Caco-2 (cell line): Measurements from ENCODE around the gene DPF3. TPM values are rescaled to one million over a fixed set of nuclear protein-coding genes. Genes with fewer than 3 reads are reported as not detected.

Source experiments
- BruUV-seq: library from RNA; stranded (reverse); fragments of 400-500 nt; replicated peaks from 2 replicates; lab custom pipeline; 2021; lab: Mats Ljungman, UMichigan
- CTCF ChIA-PET: fragments of 300-600 bp; sonication (Branson Sonifier 250); formaldehyde crosslinking; loops from one replicate; lab custom pipeline; 2022; ENCODE audit warnings: antibody characterized with exemption; lab: Charles Lee
- POLR2A ChIA-PET: fragments of 300-600 bp; sonication (Branson Sonifier 250); formaldehyde crosslinking; loops from one replicate; lab custom pipeline; 2022; ENCODE audit warnings: antibody characterized with exemption; lab: Charles Lee
- DNase-seq, 2 experiments: peaks; one replicate each; pipeline versions ENCODE4 v3.0.0 to v3.0.0-alpha.2; 2020 to 2022
- H3K27me3 ChIP-seq: replicated peaks from 2 replicates; pipeline ENCODE4 v1.6.0; 2011; ENCODE audit warnings: low read length; ENCODE audit not compliant: control insufficient read depth, insufficient read depth
- H3K36me3 ChIP-seq: 2 replicates; pipeline ENCODE4 v1.5.1; 2011; ENCODE audit warnings: low read length; ENCODE audit not compliant: control insufficient read depth, insufficient read depth
- H3K4me1 ChIP-seq: fragments of 250-450 bp; sonication (Bioruptor Pico); 2 replicates; pipeline ENCODE4 v1.5.1; 2020; ENCODE audit warnings: mild to moderate bottlenecking
- H3K4me3 ChIP-seq: 2 replicates; pipeline ENCODE4 v1.5.1; 2011; ENCODE audit warnings: low read depth, mild to moderate bottlenecking, control low read depth, low read length
- H3K9me3 ChIP-seq: fragments of 250-450 bp; sonication (Bioruptor Pico); 2 replicates; pipeline ENCODE4 v1.5.1; 2020; ENCODE audit warnings: mild to moderate bottlenecking, moderate library complexity
- H3K27ac Mint-ChIP-seq: one replicate; pipeline ENCODE4 v1.8.0; 2022; ENCODE audit warnings: mixed read lengths; ENCODE audit not compliant: unreplicated experiment
- H3K27me3 Mint-ChIP-seq: one replicate; pipeline ENCODE4 v1.8.0; 2022; ENCODE audit warnings: mixed read lengths; ENCODE audit not compliant: insufficient read depth, unreplicated experiment
- H3K36me3 Mint-ChIP-seq: one replicate; pipeline ENCODE4 v1.8.0; 2022; ENCODE audit warnings: mild to moderate bottlenecking, mixed read lengths; ENCODE audit not compliant: insufficient read depth, unreplicated experiment
- H3K4me1 Mint-ChIP-seq: one replicate; pipeline ENCODE4 v1.8.0; 2022; ENCODE audit warnings: low read depth, mixed read lengths; ENCODE audit not compliant: unreplicated experiment
- H3K4me3 Mint-ChIP-seq: one replicate; pipeline ENCODE4 v1.8.0; 2022; ENCODE audit warnings: mild to moderate bottlenecking, moderate library complexity, mixed read lengths; ENCODE audit not compliant: unreplicated experiment
- H3K9me3 Mint-ChIP-seq: one replicate; pipeline ENCODE4 v1.8.0; 2022; ENCODE audit warnings: mixed read lengths; ENCODE audit not compliant: unreplicated experiment
- intact Hi-C: fragments of 100-400 bp; cut with micrococcal nuclease; formaldehyde crosslinking; loops from one replicate; pipeline ENCODE4 v1.10.0; 2022; ENCODE audit not compliant: unreplicated experiment
- total RNA-seq: library from RNA; stranded (reverse); gene quantifications from 2 replicates; pipeline ENCODE4 v1.2.3, GENCODE V29; 2022
- TF ChIP-seq, protein P1 (sequence below), 2 experiments: fragments of 200-600 bp in 1 of 2; IDR thresholded peaks; 1 replicate in 1 of 2; 2 replicates in 1 of 2; pipeline versions ENCODE4 v1.5.1 to v1.8.0; 2011 to 2022; ENCODE audit warnings: antibody characterized with exemption in 1 of 2, control low read depth in 1 of 2, inconsistent platforms in 1 of 2, low read depth in 1 of 2, low read length in 1 of 2, mild to moderate bottlenecking in 1 of 2, moderate library complexity in 1 of 2; ENCODE audit not compliant: insufficient read depth in 1 of 2, severe bottlenecking in 1 of 2, unreplicated experiment in 1 of 2

The DPF3 gene
- total RNA-seq, 1 experiment from 2014 or later, result not detected

DNA sequence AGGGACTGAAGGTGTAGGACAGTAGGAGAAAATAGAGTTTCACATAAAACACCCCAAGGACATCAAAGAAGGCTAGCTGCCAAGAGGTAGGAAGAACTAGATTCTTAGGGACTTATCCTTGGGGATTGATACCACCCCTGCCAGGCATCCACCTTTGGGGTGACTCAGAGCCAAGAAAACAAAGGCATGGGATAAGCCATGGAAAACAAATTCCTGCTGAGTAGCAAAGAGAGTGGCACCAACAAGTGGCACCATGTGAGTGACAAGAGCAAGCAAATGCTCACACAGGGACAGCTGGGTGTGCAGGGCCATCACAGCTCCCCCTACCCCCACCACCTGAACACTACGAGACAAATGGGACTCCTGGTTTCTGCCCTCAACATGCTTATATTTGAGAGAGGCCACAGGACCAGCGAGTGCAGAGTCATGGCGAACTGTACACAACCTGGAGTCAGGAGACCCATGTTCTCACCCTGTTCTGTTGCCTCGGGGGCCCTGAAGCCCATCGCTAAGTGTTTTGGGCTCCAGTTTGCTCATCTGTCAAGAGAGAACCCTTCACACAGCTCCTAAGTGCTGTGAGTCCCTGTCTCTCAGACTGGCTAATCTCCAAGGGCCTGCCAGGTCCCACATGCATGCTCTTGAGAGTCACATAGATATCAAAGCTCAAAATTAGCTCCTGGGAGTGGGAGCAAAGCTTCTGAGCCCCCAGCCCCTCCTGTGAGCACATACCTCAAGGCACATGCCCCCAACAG, 91.9 kb downstream of the DPF3 start:
- Histone ChIP-seq H3K4me3 (no peak overlapping the region), H3K36me3 (no peaks in the 10 kb centered on the region), H3K27me3 (no peaks in the 10 kb centered on the region), H3K4me1 (no peaks in the 10 kb centered on the region), H3K9me3 (no peaks in the 10 kb centered on the region)
- no peak overlapping the region for H3K4me3 Mint-ChIP-seq
- ChIA-PET POLR2A (no interaction called here), CTCF (no interaction called here)
- no TSS peak for BruUV-seq
- H3K27me3 Mint-ChIP-seq, result peaks cover 4% of the 10 kb centered on the region
- intact Hi-C loops, result no loop called here
- H3K4me1 Mint-ChIP-seq, result no peaks in the 10 kb centered on the region
- DNase-seq, result no peak
- H3K27ac Mint-ChIP-seq, result no peak overlapping the region
- no peaks in the 10 kb centered on the region for H3K9me3 Mint-ChIP-seq
- no peaks in the 10 kb centered on the region for H3K36me3 Mint-ChIP-seq
- TF ChIP-seq, protein P1, sequence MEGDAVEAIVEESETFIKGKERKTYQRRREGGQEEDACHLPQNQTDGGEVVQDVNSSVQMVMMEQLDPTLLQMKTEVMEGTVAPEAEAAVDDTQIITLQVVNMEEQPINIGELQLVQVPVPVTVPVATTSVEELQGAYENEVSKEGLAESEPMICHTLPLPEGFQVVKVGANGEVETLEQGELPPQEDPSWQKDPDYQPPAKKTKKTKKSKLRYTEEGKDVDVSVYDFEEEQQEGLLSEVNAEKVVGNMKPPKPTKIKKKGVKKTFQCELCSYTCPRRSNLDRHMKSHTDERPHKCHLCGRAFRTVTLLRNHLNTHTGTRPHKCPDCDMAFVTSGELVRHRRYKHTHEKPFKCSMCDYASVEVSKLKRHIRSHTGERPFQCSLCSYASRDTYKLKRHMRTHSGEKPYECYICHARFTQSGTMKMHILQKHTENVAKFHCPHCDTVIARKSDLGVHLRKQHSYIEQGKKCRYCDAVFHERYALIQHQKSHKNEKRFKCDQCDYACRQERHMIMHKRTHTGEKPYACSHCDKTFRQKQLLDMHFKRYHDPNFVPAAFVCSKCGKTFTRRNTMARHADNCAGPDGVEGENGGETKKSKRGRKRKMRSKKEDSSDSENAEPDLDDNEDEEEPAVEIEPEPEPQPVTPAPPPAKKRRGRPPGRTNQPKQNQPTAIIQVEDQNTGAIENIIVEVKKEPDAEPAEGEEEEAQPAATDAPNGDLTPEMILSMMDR (IDR thresholded peaks at IDR 0.05; ENCODE audit: insufficient read depth in 1 of 2, low read depth in 1 of 2, low read length in 1 of 2, severe bottlenecking in 1 of 2, unreplicated experiment in 1 of 2), result no peak

DNA sequence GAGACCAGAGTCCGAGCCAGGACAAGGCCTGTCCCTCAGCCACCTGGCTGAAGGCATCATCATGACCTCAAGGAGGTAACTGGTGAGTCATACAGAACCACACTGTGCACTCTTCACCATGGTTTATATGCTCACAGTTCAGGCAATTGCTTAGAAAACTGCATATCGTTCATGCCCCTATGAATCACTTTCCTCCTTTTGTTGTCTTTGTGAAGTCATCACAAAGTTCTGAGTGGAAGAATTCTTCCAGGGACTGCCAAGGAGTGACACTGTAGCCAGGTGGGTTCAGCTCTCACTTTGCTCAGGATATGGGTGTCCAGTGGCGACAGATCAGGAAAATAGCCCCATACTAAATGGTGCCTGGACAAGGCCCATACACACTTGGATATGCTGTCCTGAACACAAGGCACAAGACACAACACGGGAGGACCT, 92.5 kb downstream of the DPF3 start:
- Histone ChIP-seq H3K36me3 (no peaks in the 10 kb centered on the region), H3K9me3 (no peaks in the 10 kb centered on the region), H3K4me3 (no peak overlapping the region), H3K27me3 (no peaks in the 10 kb centered on the region), H3K4me1 (no peaks in the 10 kb centered on the region)
- no TSS peak for BruUV-seq
- DNase-seq, result no peak
- TF ChIP-seq, protein P1 (IDR thresholded peaks at IDR 0.05; ENCODE audit: insufficient read depth in 1 of 2, low read depth in 1 of 2, low read length in 1 of 2, severe bottlenecking in 1 of 2, unreplicated experiment in 1 of 2), result no peak
- ChIA-PET CTCF (no interaction called here), POLR2A (no interaction called here)
- Mint-ChIP-seq H3K27me3 (peaks cover 4% of the 10 kb centered on the region), H3K27ac (no peak overlapping the region), H3K4me1 (no peaks in the 10 kb centered on the region), H3K4me3 (no peak overlapping the region), H3K9me3 (no peaks in the 10 kb centered on the region), H3K36me3 (no peaks in the 10 kb centered on the region)
- intact Hi-C loops, result no loop called here

DNA sequence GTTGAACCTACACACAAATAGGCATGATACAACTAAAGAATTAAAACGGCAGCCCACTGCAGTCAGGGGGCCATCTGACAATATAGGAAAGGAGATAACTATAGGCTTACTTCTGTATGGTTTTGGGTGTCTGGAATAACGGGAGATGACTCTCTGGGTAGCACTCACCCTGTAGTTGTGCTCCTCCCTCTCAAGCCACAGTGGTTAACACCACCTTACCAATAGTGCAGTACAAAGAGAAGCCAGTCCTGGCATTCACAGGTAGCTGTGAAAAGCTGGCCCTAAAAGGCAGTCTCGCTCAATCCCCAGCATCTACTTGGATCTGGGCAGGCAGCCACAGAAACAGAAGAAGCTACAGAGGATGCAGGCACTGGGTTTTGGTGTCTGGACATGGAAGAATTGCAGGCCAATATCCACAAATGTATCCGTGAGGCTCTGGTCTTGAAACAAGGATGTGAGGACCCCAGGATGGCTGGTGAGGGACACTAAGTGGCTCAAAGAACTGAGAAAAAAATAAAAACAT, 93.0 kb downstream of the DPF3 start:
- Histone ChIP-seq H3K4me1 (no peaks in the 10 kb centered on the region), H3K36me3 (no peaks in the 10 kb centered on the region), H3K27me3 (no peaks in the 10 kb centered on the region), H3K9me3 (no peaks in the 10 kb centered on the region), H3K4me3 (no peak overlapping the region)
- Mint-ChIP-seq H3K27me3 (no peaks in the 10 kb centered on the region), H3K27ac (no peak overlapping the region), H3K36me3 (no peaks in the 10 kb centered on the region), H3K4me1 (no peaks in the 10 kb centered on the region), H3K4me3 (no peak overlapping the region), H3K9me3 (no peaks in the 10 kb centered on the region)
- no TSS peak for BruUV-seq
- ChIA-PET CTCF (no interaction called here), POLR2A (no interaction called here)
- TF ChIP-seq, protein P1 (IDR thresholded peaks at IDR 0.05; ENCODE audit: insufficient read depth in 1 of 2, low read depth in 1 of 2, low read length in 1 of 2, severe bottlenecking in 1 of 2, unreplicated experiment in 1 of 2), result no peak
- DNase-seq, result no peak
- intact Hi-C loops, result no loop called here
